DND-41 (cell line): ENCODE data around the gene PTPRG.
A peak's percentile ranks its signal among the peaks of the same experiment; 100 is the strongest.

Experiments used
- ATAC-seq: fragments of 200-7000 bp; cut with Tn5 transposase; 3 replicates; pipeline ENCODE4 v1.9.1; 2021; ENCODE audit warnings: low read depth; ENCODE audit not compliant: insufficient read depth
- DNase-seq: peaks from one replicate; pipeline ENCODE4 v3.0.0-alpha.2; 2020
- H2AFZ ChIP-seq: 2 replicates; pipeline ENCODE4 v1.6.0; 2012; ENCODE audit warnings: low read depth, low read length
- H3K27ac ChIP-seq: 2 replicates; pipeline ENCODE4 v1.5.1; 2012; ENCODE audit warnings: low read length, inconsistent platforms
- H3K27me3 ChIP-seq: fragments of 200-600 bp; sonication (generic); 2 replicates; pipeline ENCODE4 v1.6.0; 2012; ENCODE audit warnings: low read length, mild to moderate bottlenecking, inconsistent platforms; ENCODE audit not compliant: insufficient read depth, poor library complexity
- H3K36me3 ChIP-seq: 2 replicates; pipeline ENCODE4 v1.5.1; 2012; ENCODE audit warnings: low read length, inconsistent platforms; ENCODE audit not compliant: insufficient read depth
- H3K4me1 ChIP-seq: 2 replicates; pipeline ENCODE4 v1.5.1; 2012; ENCODE audit warnings: mild to moderate bottlenecking, low read length; ENCODE audit not compliant: insufficient read depth
- H3K4me2 ChIP-seq: 2 replicates; pipeline ENCODE4 v1.6.0; 2012; ENCODE audit warnings: mild to moderate bottlenecking, moderate library complexity, low read length, inconsistent platforms; ENCODE audit not compliant: insufficient read depth
- H3K4me3 ChIP-seq, 2 experiments: fragments of 200-600 bp in 1 of 2; shearing (Covaris generic) in 1 of 2; 2 replicates each; pipeline ENCODE4 v1.5.1; 2012 to 2016; ENCODE audit warnings: inconsistent platforms in 2 of 2, low read length in 2 of 2, mild to moderate bottlenecking in 2 of 2, low read depth in 1 of 2, moderate library complexity in 1 of 2
- H3K79me2 ChIP-seq: 2 replicates; pipeline ENCODE4 v1.6.0; 2012; ENCODE audit warnings: low read length, inconsistent platforms; ENCODE audit not compliant: insufficient read depth
- H3K9ac ChIP-seq: 2 replicates; pipeline ENCODE4 v1.6.0; 2012; ENCODE audit warnings: low read depth, mild to moderate bottlenecking, inconsistent platforms, low read length, moderate library complexity
- H3K9me3 ChIP-seq: 2 replicates; pipeline ENCODE4 v1.5.1; 2012; ENCODE audit warnings: low read length, moderate library complexity, mild to moderate bottlenecking, inconsistent platforms; ENCODE audit not compliant: insufficient read depth, severe bottlenecking
- H4K20me1 ChIP-seq: 2 replicates; pipeline ENCODE4 v1.6.0; 2012; ENCODE audit warnings: low read length; ENCODE audit not compliant: insufficient read depth
- EZH2 ChIP-seq: IDR thresholded peaks from 3 replicates; pipeline ENCODE4 v1.6.1; 2012; ENCODE audit warnings: borderline replicate concordance, low read depth, mild to moderate bottlenecking, moderate library complexity, low read length, inconsistent platforms; ENCODE audit not compliant: severe bottlenecking
- TF ChIP-seq, protein P1 (sequence below): IDR thresholded peaks from 2 replicates; pipeline ENCODE4 v1.5.1; 2012; ENCODE audit warnings: borderline replicate concordance, low read length, moderate library complexity, mild to moderate bottlenecking; ENCODE audit not compliant: poor library complexity, severe bottlenecking; ENCODE audit errors: extremely low read depth

PTPRG gene

DNA sequence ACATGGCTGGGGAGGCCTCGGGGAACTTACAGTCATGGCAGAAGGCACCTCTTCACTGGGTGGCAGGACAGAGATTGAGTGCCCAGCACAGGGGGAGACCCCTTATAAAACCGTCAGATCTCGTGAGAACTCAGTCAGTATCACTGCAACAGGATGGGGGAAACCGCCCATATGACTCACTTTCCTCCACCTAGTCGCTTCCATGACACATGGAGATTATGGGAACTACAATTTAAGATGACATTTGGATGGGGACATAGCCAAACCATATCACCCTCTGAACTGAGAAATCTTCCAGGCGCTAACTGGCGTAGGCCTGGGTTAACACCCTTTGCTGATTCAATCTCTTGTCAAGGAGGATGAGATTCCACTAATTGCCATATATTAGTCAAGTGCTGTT lies 419.7 kb downstream of the PTPRG start:
- DNase-seq (no peak), ATAC-seq (no peak)
- H4K20me1 ChIP-seq = no peaks in the 10 kb centered on the region
- peaks cover 33% of the 10 kb centered on the region for H3K4me1 ChIP-seq
- H3K9me3 ChIP-seq = no peaks in the 10 kb centered on the region
- H3K4me2 ChIP-seq = no peak overlapping the region
- no peak overlapping the region for H3K4me3 ChIP-seq
- no peaks in the 10 kb centered on the region for H3K79me2 ChIP-seq
- no peaks in the 10 kb centered on the region for H3K27me3 ChIP-seq
- TF ChIP-seq, protein P1, sequence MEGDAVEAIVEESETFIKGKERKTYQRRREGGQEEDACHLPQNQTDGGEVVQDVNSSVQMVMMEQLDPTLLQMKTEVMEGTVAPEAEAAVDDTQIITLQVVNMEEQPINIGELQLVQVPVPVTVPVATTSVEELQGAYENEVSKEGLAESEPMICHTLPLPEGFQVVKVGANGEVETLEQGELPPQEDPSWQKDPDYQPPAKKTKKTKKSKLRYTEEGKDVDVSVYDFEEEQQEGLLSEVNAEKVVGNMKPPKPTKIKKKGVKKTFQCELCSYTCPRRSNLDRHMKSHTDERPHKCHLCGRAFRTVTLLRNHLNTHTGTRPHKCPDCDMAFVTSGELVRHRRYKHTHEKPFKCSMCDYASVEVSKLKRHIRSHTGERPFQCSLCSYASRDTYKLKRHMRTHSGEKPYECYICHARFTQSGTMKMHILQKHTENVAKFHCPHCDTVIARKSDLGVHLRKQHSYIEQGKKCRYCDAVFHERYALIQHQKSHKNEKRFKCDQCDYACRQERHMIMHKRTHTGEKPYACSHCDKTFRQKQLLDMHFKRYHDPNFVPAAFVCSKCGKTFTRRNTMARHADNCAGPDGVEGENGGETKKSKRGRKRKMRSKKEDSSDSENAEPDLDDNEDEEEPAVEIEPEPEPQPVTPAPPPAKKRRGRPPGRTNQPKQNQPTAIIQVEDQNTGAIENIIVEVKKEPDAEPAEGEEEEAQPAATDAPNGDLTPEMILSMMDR = no peak
- no peak for TF ChIP-seq EZH2
- 0 out of 2 replicates have a peak overlapping the region, but pooled peaks have one; percentile 79 for H3K27ac ChIP-seq
- no peak overlapping the region for H3K9ac ChIP-seq
- H2AFZ ChIP-seq = no peak overlapping the region
- H3K36me3 ChIP-seq = no peaks in the 10 kb centered on the region

DNA sequence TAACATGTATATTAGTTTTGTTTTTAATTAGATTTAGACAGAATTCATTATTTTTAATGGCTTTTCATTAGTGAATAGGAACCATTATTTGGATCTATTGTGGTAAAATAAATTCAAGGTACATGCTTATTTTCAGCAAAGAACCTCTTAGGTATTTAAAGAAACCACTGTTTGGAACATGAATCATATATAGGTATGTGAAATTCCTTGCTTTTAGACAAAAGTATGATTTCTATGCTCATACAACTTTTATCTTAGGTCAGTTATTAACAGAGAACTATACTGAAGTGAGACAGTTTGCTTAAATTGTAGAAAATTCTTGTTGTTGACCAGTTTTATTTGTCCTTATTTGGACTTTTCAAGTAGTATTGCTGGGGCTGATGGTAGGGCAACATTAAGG lies 422.1 kb downstream of the PTPRG start:
- no peaks in the 10 kb centered on the region for H3K27me3 ChIP-seq
- no peak overlapping the region for H3K27ac ChIP-seq
- no peaks in the 10 kb centered on the region for H4K20me1 ChIP-seq
- H3K4me1 ChIP-seq = peaks cover 33% of the 10 kb centered on the region
- H3K4me2 ChIP-seq = no peak overlapping the region
- no peak overlapping the region for H2AFZ ChIP-seq
- DNase-seq (no peak), ATAC-seq (no peak)
- TF ChIP-seq, protein P1 = no peak
- no peak for TF ChIP-seq EZH2
- H3K9me3 ChIP-seq = no peaks in the 10 kb centered on the region
- H3K9ac ChIP-seq = no peak overlapping the region
- no peaks in the 10 kb centered on the region for H3K79me2 ChIP-seq
- no peaks in the 10 kb centered on the region for H3K36me3 ChIP-seq
- H3K4me3 ChIP-seq = no peak overlapping the region

DNA sequence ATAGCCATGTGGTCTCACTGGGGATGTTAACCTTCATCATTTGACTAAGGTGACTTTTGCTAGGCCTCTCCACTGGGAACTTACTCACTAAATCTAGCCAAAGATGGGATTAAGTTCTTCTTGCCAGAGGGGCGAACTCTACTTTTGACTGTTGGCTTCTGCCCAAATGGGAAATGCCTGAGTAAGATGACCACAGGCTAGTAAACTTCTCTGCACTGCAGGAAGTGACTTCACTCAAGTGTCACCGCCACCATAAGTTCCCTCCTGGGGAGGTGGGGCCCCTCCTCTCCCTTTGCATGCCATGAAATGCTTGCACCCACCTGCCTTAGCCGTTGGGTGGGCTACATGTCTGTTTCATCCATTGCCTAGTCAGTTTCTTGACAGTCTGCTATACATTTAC lies 423.6 kb downstream of the PTPRG start:
- Histone ChIP-seq H3K79me2 (no peaks in the 10 kb centered on the region), H3K27me3 (no peaks in the 10 kb centered on the region), H4K20me1 (no peaks in the 10 kb centered on the region), H3K9me3 (no peaks in the 10 kb centered on the region), H3K27ac (no peak overlapping the region), H3K36me3 (no peaks in the 10 kb centered on the region), H3K4me2 (no peak overlapping the region), H3K4me3 (no peak overlapping the region), H3K9ac (no peak overlapping the region), H3K4me1 (peaks cover 18% of the 10 kb centered on the region), H2AFZ (no peak overlapping the region)
- ATAC-seq = no peak
- TF ChIP-seq EZH2 = no peak
- TF ChIP-seq, protein P1 = no peak
- peak; percentile 8 for DNase-seq

DNA sequence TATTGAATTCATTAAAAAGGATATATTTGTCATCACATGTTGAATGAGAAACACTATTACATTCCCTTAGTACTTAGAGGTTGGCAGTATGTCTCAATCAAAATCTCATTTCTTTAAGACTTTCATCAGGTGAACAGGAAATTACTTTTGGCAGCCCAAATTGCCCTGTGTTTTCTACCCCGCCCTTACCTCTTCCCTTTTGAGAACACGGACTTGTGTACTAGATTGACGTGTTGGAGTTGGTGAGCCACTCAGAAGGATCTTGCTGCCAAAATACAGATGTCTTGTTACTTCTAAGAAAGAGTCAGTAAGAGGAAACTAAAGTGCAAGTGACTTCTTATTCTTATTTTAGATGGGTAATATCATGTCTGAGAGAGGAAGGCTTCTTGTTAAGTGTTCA lies 425.1 kb downstream of the PTPRG start:
- H3K36me3 ChIP-seq = no peaks in the 10 kb centered on the region
- H3K4me3 ChIP-seq = no peak overlapping the region
- no peak overlapping the region for H2AFZ ChIP-seq
- no peak overlapping the region for H3K4me2 ChIP-seq
- H3K27me3 ChIP-seq = no peaks in the 10 kb centered on the region
- no peak overlapping the region for H3K9ac ChIP-seq
- DNase-seq = no peak
- H3K27ac ChIP-seq = no peak overlapping the region
- H3K9me3 ChIP-seq = no peaks in the 10 kb centered on the region
- no peaks in the 10 kb centered on the region for H3K79me2 ChIP-seq
- H4K20me1 ChIP-seq = no peaks in the 10 kb centered on the region
- no peak for ATAC-seq
- TF ChIP-seq, protein P1 = no peak
- no peak for TF ChIP-seq EZH2
- H3K4me1 ChIP-seq = peaks cover 8% of the 10 kb centered on the region; the same call in 1 of the 2 replicates
